Measurements from ENCODE around the gene SUN5. TPM values are rescaled to one million over a fixed set of nuclear protein-coding genes. Genes with fewer than 3 reads are reported as not detected.

SUN5 gene
- total RNA-seq, 4 donors from 2014 or later: not detected

- Histone ChIP-seq H3K27ac (no peak overlapping the region), H3K4me1 (no peaks in the 10 kb centered on the region), H3K36me3 (no peaks in the 10 kb centered on the region), H3K27me3 (no peaks in the 10 kb centered on the region), H3K9me3 (no peaks in the 10 kb centered on the region), H3K4me3 (no peak overlapping the region)
- WGBS, 2 donors (ENCODE audit: low coverage in 1 of 2): 79% methylated on average over 14 of the region's 14 CpGs; no CpG with 5 or more reads in 1 of the 2 donors
- intact Hi-C loops (cut with DNase I; ENCODE audit: low total_unique reads) (no loop called here), in situ Hi-C loops (cut with MboI; ENCODE audit: low pct_ligation_motif_present in 1 of 4, low pct_unique_long_range_greater_than_20kb in 1 of 4, low sequenced_read_pairs in 3 of 4) (no loop called here)
- TF ChIP-seq POLR2A (IDR thresholded peaks at IDR 0.05): no peak
- no peak for TF ChIP-seq CTCF (IDR thresholded peaks at IDR 0.05)
- TF ChIP-seq POLR2AphosphoS5 (IDR thresholded peaks at IDR 0.05): no peak
- no peak for TF ChIP-seq EP300 (IDR thresholded peaks at IDR 0.05; ENCODE audit: low read depth)
- DNase-seq: no peak
Measured at GRCh38 chr20:32989507-32990283, 14.5 kb downstream of the SUN5 start.

- Histone ChIP-seq H3K4me3 (no peak overlapping the region), H3K9me3 (no peaks in the 10 kb centered on the region), H3K36me3 (no peaks in the 10 kb centered on the region), H3K27ac (no peak overlapping the region), H3K4me1 (no peaks in the 10 kb centered on the region), H3K27me3 (no peaks in the 10 kb centered on the region)
- no peak for DNase-seq
- intact Hi-C loops (cut with DNase I; ENCODE audit: low total_unique reads): no loop called here
- WGBS, 2 donors (ENCODE audit: low coverage in 1 of 2): 76% methylated on average over 12 of the region's 16 CpGs; no CpG with 5 or more reads in 1 of the 2 donors
- TF ChIP-seq POLR2A (IDR thresholded peaks at IDR 0.05) (no peak), EP300 (IDR thresholded peaks at IDR 0.05; ENCODE audit: low read depth) (no peak), CTCF (IDR thresholded peaks at IDR 0.05) (no peak), POLR2AphosphoS5 (IDR thresholded peaks at IDR 0.05) (no peak)
- in situ Hi-C loops (cut with MboI; ENCODE audit: low pct_ligation_motif_present in 1 of 4, low pct_unique_long_range_greater_than_20kb in 1 of 4, low sequenced_read_pairs in 3 of 4): no loop called here
Measured at GRCh38 chr20:32988008-32988407, 16.2 kb downstream of the SUN5 start.

- Histone ChIP-seq H3K36me3 (no peaks in the 10 kb centered on the region), H3K9me3 (no peaks in the 10 kb centered on the region), H3K4me3 (no peak overlapping the region), H3K27me3 (no peaks in the 10 kb centered on the region), H3K27ac (no peak overlapping the region), H3K4me1 (no peaks in the 10 kb centered on the region)
- 90 to 100% methylated on average over 1 to 11 of the region's 11 CpGs for WGBS, 2 donors (ENCODE audit: low coverage in 1 of 2)
- in situ Hi-C loops (cut with MboI; ENCODE audit: low pct_ligation_motif_present in 1 of 4, low pct_unique_long_range_greater_than_20kb in 1 of 4, low sequenced_read_pairs in 3 of 4) (no loop called here), intact Hi-C loops (cut with DNase I; ENCODE audit: low total_unique reads) (no loop called here)
- no peak for TF ChIP-seq POLR2A (IDR thresholded peaks at IDR 0.05)
- TF ChIP-seq CTCF (IDR thresholded peaks at IDR 0.05): no peak
- no peak for TF ChIP-seq EP300 (IDR thresholded peaks at IDR 0.05; ENCODE audit: low read depth)
- no peak for TF ChIP-seq POLR2AphosphoS5 (IDR thresholded peaks at IDR 0.05)
- DNase-seq: no peak
Measured at GRCh38 chr20:32987044-32987825, 17.0 kb downstream of the SUN5 start.

- Histone ChIP-seq H3K4me3 (no peak overlapping the region), H3K4me1 (no peaks in the 10 kb centered on the region), H3K9me3 (no peaks in the 10 kb centered on the region), H3K27me3 (no peaks in the 10 kb centered on the region), H3K36me3 (no peaks in the 10 kb centered on the region), H3K27ac (no peak overlapping the region)
- no peak for DNase-seq
- in situ Hi-C loops (cut with MboI; ENCODE audit: low pct_ligation_motif_present in 1 of 4, low pct_unique_long_range_greater_than_20kb in 1 of 4, low sequenced_read_pairs in 3 of 4) (no loop called here), intact Hi-C loops (cut with DNase I; ENCODE audit: low total_unique reads) (no loop called here)
- WGBS, 2 donors (ENCODE audit: low coverage in 1 of 2): 53 to 79% methylated on average over 3 to 17 of the region's 18 CpGs
- no peak for TF ChIP-seq EP300 (IDR thresholded peaks at IDR 0.05; ENCODE audit: low read depth)
- TF ChIP-seq CTCF (IDR thresholded peaks at IDR 0.05): no peak
- no peak for TF ChIP-seq POLR2A (IDR thresholded peaks at IDR 0.05)
- TF ChIP-seq POLR2AphosphoS5 (IDR thresholded peaks at IDR 0.05): no peak
Measured at GRCh38 chr20:32986331-32986966, 17.8 kb downstream of the SUN5 start.
